ENCODE results near the gene MCL1. TPM values are rescaled to one million over a fixed set of nuclear protein-coding genes. Genes with fewer than 3 reads are reported as not detected.

Gene MCL1
- total RNA-seq, 1 experiment from 2014 or later: 145 TPM

DNA sequence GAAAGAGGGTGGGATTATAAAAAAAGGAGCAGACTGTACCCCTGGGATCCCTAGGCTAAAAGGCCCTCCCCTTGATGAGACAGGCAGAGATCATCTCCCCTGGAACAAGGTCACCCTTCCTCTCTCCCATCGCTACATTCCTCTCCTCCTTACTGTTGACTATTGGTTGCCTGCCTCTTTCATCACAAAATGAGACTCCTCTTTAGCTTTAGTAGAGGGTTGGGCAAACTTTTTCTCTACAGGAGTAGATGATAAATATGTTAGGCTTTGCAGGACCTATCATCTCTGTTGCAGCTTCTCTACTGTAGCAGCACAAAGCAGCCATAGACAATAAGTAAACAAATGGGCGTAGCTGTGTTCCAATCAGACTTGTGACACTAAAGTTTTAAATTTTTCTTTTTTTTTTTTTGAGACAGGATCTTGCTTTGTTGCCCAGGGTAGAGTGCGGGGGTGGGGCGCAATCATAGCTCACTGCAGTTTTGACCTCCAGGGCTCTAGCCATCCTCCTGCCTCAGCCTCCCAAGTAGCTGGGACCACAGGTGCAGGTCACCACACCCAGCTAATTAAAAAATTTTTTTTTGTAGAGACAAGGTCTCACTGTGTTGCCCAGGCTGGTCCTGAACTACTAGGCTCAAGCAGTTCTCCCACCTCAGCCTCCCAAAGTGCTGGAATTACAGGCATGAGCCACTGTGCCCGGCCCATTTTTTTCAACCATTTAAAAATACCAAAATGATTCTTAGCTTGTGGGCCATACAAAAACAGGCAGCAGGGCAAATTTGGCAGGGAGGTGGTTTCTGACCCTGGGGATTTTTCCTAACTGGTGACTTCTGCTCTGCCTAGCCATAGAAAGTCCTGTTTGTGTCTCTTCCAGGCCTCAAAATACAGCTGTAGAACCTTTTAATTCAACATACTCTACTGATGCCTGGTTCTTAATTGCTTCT lies 15.1 kb downstream of the MCL1 start:
- Histone ChIP-seq H3K36me3 (ENCODE audit: low read depth) (no peaks in the 10 kb centered on the region), H3K79me2 (ENCODE audit: low read depth) (peaks cover 83% of the 10 kb centered on the region)
- no peak for DNase-seq

DNA sequence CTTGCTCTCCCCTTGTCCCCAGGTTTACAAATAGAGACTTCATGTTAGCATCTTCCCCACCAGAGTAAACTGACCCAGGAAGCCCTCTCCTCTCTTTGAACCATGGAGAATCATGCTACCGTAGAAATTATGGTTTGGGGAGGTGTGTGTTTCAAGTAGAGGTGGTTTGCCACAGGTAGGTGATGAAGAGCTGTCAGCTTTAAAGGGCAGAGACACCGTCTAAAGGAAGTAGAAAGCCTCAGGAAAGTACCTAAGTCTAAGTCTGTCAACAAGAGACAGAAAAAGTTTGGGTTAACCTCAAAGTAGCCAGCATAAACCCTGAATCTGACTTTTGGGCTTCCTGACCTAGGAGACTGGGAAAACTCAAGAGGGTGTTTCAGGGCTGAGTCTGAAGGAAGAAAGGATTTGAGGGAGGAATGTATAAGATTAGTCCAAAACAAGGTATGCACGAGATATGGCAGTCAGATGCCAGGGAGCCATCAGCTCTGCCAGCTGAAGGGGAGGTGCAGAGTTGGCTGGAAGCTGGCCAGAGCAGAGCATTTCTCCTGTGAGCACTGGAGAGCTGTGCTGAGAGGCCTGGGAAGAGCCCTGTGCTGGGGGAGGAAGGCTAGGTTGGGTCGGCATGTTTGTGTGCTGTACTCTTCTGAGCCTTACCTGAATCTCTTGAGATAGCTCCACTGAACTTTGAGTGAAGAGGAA lies 15.9 kb downstream of the MCL1 start:
- no peaks in the 10 kb centered on the region for H3K9me3 ChIP-seq (ENCODE audit: insufficient read depth, low read depth)
- CTCF ChIA-PET: interaction anchor here (0.6 to 0.9 kb wide), 2 partner anchors 16 to 25 kb away, joined by 3 read pairs; partner anchors contain the start of gene MCL1
- peaks cover 64% of the 10 kb centered on the region for H3K4me1 ChIP-seq (replicated peaks; ENCODE audit: insufficient read depth)
- TF ChIP-seq, protein P1, sequence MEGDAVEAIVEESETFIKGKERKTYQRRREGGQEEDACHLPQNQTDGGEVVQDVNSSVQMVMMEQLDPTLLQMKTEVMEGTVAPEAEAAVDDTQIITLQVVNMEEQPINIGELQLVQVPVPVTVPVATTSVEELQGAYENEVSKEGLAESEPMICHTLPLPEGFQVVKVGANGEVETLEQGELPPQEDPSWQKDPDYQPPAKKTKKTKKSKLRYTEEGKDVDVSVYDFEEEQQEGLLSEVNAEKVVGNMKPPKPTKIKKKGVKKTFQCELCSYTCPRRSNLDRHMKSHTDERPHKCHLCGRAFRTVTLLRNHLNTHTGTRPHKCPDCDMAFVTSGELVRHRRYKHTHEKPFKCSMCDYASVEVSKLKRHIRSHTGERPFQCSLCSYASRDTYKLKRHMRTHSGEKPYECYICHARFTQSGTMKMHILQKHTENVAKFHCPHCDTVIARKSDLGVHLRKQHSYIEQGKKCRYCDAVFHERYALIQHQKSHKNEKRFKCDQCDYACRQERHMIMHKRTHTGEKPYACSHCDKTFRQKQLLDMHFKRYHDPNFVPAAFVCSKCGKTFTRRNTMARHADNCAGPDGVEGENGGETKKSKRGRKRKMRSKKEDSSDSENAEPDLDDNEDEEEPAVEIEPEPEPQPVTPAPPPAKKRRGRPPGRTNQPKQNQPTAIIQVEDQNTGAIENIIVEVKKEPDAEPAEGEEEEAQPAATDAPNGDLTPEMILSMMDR (conservative IDR thresholded peaks at IDR 0.05): no peak
- no peak for TF ChIP-seq EZH2 (IDR thresholded peaks at IDR 0.05; ENCODE audit: low read depth)
- peaks cover 55% of the 10 kb centered on the region for H3F3A ChIP-seq (ENCODE audit: insufficient read depth, low read depth)
- peak overlapping the region; percentile 98 for H3K27ac ChIP-seq
- no peak overlapping the region for H2AFZ ChIP-seq
- H3K36me3 ChIP-seq (ENCODE audit: low read depth): no peaks in the 10 kb centered on the region
- POLR2A ChIA-PET (ENCODE audit: unreplicated experiment): interaction anchor here (0.5 to 1.7 kb wide), 7 partner anchors 13 to 360 kb away, joined by 3 to 11 read pairs (median 4); partner anchors contain the start of genes ENSA, GOLPH3L and MCL1
- H3K9me2 ChIP-seq (ENCODE audit: insufficient read depth): no peaks in the 10 kb centered on the region
- no peaks in the 10 kb centered on the region for H4K20me1 ChIP-seq (ENCODE audit: insufficient read depth)
- H3K27me3 ChIP-seq (ENCODE audit: insufficient read depth, low read depth): no peaks in the 10 kb centered on the region
- H3K79me2 ChIP-seq (ENCODE audit: low read depth): peaks cover 80% of the 10 kb centered on the region
- H3K4me2 ChIP-seq: peak overlapping the region; percentile 100
- DNase-seq: peak in 1 of 2 experiments; percentile 50
- H3K4me3 ChIP-seq: peak overlapping the region; percentile 76; the same call in 1 of the 2 replicates
- intact Hi-C loops (cut with micrococcal nuclease; ENCODE audit: unreplicated experiment): loop anchor here (5.0 to 10.0 kb wide), 7 partner anchors 49 to 501 kb away; partner anchors contain the start of genes APH1A, GOLPH3L and MLLT11
- BruUV-seq (replicated peaks): no TSS peak

More for the DNA sequence above, 15.1 kb downstream of the MCL1 start:
- H3K27ac ChIP-seq: peak overlapping the region; percentile 98
- H3K9me2 ChIP-seq (ENCODE audit: insufficient read depth): no peaks in the 10 kb centered on the region
- H3K4me3 ChIP-seq: no peak overlapping the region
- ChIA-PET CTCF (interaction anchor here (0.6 kb wide), 1 partner anchor 24 kb away, joined by 3 read pairs; no protein-coding TSS in a partner anchor), POLR2A (ENCODE audit: unreplicated experiment) (interaction anchor here (0.5 to 1.7 kb wide), 6 partner anchors 12 to 359 kb away, joined by 3 to 11 read pairs (median 6); partner anchors contain the start of gene MCL1)
- H4K20me1 ChIP-seq (ENCODE audit: insufficient read depth): no peaks in the 10 kb centered on the region
- no peak overlapping the region for H2AFZ ChIP-seq
- H3K4me1 ChIP-seq (replicated peaks; ENCODE audit: insufficient read depth): peaks cover 72% of the 10 kb centered on the region
- no TSS peak for BruUV-seq (replicated peaks)
- H3K4me2 ChIP-seq: peak overlapping the region; percentile 100
- H3F3A ChIP-seq (ENCODE audit: insufficient read depth, low read depth): peaks cover 63% of the 10 kb centered on the region
- no peak for TF ChIP-seq EZH2 (IDR thresholded peaks at IDR 0.05; ENCODE audit: low read depth)
- TF ChIP-seq, protein P1 (conservative IDR thresholded peaks at IDR 0.05): no peak
- H3K9me3 ChIP-seq (ENCODE audit: insufficient read depth, low read depth): no peaks in the 10 kb centered on the region
- no peaks in the 10 kb centered on the region for H3K27me3 ChIP-seq (ENCODE audit: insufficient read depth, low read depth)
- intact Hi-C loops (cut with micrococcal nuclease; ENCODE audit: unreplicated experiment): loop anchor here (5.0 to 10.0 kb wide), 7 partner anchors 48 to 500 kb away; partner anchors contain the start of genes APH1A, GOLPH3L and MLLT11
